HG02763 (cell line): ENCODE results near the gene LDLRAD4.

ENCODE experiments used
- ATAC-seq: cut with Tn5 transposase; IDR thresholded peaks from one replicate; pipeline ENCODE4 v1.9.1; 2021; ENCODE audit warnings: mild to moderate bottlenecking, moderate library complexity; ENCODE audit not compliant: unreplicated experiment

Gene LDLRAD4

DNA sequence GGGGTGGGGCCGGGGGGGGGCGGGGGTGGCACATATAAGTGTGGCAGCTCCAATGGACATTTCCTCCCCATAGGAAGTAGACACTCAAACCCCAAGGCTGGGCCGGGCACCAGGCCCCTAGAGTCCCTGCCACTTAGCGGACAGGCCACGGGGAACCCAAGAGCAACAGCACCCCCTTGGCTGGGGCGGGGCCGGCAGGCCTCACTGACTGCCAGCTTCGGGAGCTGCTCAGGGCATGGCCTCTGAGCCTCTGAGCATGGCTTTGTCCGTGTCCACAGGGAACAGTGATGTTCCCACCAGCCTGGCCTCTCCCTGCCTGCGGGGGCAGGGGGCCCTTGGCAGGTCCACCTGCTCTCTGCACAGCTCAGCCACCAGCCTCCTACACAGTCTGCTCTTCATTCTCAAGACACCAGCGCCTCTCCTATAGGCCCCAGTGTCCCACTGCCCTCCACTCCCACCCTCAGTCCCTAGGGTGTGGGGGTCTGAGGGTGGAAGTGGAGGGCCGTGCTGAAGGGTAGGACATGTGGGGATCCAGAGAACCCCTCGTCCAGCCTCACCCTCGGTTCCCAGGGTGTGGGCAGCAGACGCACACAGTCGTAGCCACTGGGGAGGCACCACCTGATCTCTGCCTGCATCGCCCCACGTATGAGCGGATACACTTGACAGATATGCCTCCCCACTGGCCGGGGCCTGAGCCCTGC, 401.1 kb downstream of the LDLRAD4 start:
- ATAC-seq: no peak

DNA sequence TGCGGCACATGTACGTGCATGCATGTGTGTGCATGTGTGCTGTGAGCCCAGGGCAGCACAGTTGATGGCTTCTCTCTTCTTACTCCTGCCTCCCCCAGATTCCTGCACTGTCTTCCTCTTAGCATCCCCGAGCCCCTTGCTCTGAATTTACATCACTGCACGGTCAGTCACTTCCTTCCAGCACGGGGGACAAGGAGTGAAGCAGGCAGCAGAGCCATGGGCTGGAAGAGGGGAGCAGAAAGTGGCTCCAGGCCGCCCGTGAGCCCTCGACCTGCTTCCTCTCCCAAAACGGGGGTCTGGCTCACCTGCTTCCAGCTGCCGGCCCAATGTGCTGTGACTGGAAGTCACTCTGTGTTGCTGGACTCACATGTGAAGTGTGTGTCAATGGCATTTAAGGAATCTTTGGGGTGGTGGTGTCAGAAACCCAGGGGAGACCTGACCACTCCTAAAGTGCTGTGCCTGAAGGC, 401.7 kb downstream of the LDLRAD4 start:
- ATAC-seq: no peak

DNA sequence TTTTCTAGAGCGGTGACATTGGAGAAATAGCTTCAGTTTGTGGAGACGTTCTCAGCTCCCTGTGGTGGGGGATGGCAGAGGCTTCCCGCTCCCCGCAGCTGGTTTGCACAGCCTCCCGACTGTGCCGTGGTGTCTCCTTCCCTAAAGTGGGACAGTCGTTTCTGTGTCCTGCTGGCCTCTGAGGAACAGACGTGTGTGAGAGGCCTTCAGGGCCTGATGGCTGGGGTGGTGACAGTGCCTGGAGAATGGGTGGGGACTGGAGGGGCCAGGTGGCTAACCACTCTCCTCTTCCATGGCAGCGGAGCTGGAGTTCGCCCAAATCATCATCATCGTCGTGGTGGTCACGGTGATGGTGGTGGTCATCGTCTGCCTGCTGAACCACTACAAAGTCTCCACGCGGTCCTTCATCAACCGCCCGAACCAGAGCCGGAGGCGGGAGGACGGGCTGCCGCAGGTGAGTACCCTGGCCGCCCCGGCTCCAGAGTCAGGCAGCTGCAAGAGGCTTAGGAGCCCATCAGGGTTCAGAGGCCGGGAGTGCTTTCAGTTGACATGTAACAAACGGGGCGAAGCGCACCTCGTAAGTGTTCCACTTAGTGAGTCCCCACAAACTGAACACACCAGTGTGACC, 402.4 kb downstream of the LDLRAD4 start:
- ATAC-seq: no peak

DNA sequence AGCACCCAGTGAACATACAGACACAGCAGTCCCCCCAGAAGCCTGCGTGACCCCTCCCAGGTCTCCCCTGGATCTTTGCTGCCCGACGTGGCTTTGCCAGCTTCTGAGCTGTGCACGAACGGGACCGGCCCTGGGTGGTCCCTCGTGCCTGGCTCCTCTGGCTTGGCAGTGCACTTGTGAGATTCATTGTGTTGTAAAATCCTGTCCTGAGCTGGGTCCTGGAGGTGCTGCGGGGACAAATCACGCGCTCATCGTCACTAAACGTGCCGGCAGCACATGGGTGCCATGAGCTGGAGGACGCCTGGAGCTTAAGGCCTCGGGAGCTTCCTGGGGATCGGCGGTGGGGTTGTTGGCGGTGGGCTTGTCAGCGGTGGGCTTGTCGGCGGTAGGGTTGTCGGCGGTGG, 402.9 kb downstream of the LDLRAD4 start:
- ATAC-seq: no peak

DNA sequence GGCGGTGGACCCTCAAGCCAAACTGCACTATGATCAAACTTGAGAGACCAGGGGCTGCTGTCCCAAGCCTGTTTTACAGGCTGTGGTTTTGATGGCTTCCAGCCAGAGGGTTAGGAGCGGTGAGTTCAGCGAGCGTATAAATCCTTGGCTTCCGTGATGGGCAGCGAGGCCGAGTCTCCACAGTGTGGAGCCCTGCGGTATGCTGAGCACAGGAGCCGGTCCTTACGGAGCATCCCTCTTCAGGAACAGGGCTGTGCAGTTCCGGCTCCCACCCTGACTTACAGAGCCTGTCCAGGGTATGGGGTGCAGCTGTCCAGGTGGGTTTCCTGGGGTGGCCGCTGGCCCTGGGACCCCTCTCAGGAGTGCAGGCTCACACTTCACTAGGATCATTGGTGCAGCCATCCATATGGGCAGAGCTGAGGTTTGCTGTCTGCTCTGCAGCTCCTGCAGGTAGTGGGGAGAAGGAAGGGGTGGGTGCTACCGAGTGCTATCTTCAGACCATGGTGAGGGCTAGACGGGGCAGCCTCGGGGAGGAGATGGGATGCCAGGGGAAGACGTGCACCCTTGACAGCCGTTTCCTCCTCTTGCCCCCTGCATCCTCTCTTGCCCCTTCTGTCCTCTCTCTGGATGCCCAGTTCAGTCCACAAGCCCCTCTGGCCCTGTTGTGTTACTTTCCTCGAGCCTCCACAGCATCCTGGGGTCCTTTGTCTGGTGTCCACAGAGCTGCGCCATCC, 403.5 kb downstream of the LDLRAD4 start:
- no peak for ATAC-seq

DNA sequence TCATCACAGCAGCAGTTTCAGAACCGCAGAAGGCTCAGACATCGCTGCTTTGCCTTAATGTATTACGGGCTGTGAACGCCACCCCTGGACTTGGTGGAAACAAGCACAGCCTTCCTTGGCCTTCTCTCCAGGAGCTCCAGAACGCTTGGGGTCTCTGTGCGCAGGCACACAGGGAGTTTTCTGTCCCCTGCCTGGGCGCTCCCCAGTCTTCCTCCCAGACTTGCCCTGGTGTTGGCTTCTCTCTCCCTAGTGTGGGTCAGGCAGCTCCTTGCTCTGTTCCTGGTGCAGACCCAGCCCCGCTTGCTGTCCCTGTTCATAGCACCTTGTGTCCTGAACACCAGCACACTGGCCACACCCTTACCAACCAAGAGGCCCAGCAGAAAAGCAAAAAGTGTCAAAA, 404.2 kb downstream of the LDLRAD4 start:
- ATAC-seq: no peak

DNA sequence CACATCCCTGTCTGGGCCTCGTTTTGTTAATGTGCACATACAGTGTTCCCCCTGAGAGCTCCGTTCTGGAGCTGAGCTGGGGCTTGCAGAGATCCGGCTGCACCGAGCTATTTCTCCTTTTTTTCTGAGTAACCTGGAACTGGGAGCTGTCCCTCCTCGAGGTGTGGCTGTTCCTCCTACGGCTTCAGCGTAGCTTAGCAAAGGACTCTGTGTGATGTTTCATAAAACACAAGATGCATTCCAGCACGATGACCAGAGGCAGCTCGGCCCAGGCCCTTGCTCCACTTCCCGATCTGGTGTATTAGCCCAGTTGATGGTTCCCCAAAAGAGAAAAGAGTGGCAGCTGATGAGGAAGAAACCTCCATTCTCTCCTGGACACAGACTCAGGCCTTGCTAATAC, 404.8 kb downstream of the LDLRAD4 start:
- no peak for ATAC-seq

DNA sequence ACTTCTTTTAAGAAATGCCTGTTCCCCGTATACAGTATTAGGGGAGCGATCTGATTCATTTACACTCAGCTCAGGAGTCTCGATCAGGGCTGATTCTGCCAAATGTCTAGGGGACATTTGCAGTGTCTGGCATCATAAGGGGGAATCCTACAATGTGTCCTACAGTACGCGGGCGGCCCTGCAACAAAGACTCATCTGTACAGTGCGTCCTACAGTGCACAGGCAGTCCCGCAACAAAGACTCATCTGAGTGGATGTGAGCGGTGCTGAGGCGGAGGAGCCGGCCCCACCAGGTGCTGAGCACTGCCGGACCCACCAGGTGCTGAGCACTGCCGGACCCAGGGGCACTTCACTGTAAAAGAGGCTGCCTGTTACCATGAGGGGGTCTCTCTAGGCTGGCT, 405.3 kb downstream of the LDLRAD4 start:
- no peak for ATAC-seq

DNA sequence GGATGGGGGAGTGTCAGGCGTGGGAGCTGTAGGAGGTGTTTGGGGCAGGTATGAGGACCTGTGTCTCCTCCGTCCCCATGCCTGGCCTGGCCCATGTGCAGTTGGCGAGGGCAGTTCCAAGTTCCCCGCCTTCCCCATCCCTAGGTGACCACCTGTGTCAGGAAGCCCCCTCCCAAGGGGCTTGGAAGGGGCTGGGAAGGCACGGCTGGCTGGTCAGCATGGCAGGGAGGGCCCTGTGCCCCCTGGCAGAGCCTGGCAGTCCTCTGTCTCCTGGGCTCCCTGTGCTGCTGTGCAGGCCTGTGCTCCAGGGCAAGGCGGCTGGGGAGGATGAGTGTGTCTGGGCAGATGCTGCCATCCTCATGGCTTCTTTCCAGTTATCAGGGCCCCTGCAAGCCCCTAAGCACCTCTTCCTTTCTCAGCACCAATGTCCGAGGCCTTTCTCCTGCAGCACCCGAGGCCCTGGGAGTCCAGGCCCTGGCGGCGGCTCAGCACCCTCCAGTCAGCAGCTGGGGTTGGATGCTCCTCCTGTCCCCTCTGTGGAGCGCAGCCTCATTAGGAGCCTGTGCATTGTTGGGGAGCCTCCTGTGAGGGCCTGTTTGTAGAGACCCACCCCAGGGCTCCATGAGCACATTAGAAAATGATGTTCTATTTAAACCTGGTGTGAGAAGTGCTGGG, 406.1 kb downstream of the LDLRAD4 start:
- no peak for ATAC-seq

DNA sequence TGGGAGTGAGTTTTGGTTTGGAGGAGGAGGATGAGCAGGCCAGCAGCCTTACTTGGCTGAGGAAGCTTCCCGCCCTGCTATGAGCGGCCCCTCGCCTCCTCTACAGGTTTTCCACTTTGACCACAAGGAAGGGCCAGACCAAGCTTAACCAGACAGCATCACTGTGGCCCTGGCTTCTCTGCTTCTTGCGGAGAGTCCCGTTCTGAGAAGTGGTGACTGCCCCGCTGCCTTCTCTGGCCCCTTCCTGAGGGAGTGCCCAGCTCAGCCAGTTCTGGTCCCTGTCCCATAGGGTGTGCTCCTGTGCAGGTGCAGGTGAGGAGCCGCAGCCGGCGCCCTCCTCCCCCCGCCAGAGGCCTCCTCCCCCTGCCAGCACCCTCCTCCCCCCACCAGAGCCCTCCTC, 406.8 kb downstream of the LDLRAD4 start:
- no peak for ATAC-seq

DNA sequence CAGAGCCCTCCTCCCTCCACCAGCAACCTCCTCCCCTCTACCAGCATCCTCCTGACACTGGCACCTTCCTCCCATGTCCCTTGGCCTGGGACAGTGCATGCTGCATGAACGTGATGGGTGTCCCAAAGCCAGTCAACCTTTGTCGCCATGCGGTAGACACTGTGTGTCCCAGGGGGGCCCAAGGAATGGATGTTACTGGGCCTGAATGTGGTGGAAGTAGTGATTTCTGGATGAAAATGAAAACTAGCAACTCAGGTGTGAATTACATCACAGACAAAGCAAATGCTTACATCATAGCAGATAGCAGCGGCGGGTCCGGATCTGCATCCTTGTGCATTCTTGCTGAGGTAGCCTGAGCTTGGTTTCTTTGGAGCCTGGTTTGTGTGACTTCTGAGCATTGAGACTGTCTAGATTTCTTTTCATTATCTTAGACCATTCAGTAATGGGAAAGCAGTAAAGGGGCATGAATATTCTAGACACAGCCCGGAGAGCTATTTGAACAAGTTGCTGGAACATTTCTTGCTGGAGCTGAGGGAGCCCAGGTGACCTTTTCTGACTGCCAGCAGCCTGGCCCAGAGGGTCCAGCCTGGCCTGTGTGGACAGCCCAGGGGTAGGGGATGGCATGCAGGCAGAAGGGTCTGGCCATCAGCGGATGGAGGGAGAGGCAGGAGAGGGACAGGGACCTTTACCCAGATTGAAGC, 407.4 kb downstream of the LDLRAD4 start:
- no peak for ATAC-seq

DNA sequence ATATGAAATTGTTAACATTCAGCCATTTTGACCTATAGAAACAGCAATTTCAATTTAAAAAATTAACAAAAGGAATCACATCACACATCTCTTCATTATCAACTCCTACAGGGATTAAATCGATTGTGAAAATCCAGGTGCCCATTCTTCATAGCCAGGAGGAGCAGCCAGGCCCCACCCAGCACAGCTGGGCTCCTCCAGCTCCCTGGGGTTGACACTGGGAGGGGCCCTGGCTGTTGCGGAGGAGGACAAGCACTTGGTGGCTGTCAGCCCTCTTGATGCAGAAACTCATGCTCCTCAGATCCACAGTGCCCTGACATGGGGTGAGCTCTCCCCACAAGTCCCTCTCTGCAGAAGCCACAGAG, 408.0 kb downstream of the LDLRAD4 start:
- no peak for ATAC-seq

DNA sequence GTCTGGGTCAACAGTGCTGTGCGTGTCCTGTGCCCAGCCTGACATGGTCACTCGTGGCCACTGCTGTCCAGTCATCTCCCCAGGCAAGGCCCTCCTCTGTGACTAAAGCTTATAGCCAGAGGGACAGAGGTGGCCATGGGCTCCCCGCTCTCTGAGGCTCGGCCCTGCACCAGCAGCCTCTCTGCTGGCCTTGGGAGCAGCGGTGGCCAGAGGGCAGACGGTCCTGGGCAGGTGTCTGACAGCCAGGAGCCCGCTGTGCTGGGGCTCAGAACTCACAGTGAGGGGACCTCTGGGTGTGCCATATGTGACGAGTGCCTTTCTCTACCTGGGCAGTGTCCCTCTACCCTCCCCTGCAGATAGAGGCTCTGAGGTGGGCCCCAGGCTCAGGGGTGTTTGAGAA, 409.1 kb downstream of the LDLRAD4 start:
- ATAC-seq: no peak

DNA sequence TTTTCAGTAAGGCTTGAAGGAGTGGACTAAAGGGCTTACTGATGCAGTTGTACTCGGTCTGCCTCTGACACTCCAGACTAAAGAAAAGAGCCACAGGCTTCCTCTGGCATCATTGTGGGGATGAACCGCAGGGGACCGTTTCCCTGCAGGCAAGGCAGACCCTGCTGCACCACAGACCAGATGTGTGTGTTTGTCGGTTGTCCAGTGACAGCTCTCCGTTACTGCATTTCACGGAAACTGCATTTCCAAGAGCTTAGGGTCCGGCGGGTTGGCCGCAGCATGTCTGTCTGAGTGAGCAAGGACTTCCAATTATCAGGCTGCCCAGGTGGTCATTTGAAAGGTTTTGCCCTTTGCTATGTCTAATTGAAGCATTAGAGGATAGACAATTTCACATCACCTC, 409.7 kb downstream of the LDLRAD4 start:
- ATAC-seq: no peak

DNA sequence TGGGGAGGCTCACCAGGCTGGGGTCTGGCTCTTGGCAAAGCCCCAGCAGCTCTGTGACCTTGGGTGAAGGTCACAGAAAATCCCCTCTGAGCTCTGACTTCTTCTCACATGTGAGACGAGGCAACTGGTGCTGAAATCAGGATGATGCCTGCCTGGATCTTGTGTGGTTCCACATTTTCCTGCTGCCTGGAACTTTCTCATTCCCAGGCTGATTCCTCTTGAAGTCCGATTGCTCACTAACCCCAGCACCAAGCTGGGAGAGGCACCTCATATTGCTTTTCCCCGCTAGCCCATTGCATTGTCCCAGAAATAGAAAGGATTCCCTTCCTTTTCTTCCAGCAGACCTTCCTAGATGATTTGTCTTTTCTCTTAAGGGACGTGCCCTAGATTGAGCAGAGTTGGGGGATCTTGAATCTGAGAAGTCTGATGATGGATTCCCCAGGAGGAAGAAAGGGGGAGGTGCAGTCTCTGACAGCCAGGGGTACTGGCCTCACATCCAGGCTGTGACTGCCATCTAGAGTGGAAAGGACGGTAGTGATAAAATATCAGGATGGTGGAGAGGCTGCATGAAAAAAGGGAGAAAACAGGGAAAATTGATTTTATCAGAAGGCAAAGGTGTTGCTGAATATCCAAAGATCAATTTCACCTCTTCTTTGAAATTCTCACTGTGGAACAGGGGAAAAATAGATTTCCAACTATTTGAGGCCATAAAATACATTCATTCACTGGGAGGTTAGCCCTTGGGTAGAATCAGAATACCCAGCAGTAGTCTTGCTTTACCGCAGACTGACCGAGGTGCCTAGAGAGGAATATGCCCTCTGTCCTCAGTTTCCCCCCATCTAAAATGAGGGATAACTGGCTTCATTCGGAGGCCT, 411.5 kb downstream of the LDLRAD4 start:
- peak; percentile 61 for ATAC-seq

DNA sequence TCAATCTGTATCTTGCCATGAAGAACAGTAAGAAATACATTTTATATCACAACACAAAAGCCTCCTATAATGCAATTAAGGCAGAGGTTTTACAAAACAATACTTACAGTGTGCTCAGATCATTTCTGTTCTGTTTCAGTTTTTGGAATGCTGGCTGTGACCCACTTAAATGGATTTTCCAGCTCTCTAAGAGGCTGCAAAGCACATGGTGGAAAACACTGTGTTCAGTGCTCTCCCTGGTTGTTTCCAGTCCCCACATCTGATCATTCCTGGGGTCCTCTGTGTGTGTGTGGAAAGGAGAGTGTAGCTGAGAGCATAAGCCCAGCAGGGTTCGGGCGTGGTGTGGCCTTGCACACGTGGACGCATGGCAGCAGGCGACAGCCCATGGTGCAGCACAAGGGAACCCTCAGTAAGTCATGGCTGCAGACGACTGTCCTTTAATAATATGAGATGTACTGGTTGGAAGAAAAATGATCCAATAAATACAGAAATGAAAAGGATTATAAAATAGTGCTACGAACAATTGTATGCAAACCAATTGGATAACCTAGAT, 412.2 kb downstream of the LDLRAD4 start:
- ATAC-seq: no peak

DNA sequence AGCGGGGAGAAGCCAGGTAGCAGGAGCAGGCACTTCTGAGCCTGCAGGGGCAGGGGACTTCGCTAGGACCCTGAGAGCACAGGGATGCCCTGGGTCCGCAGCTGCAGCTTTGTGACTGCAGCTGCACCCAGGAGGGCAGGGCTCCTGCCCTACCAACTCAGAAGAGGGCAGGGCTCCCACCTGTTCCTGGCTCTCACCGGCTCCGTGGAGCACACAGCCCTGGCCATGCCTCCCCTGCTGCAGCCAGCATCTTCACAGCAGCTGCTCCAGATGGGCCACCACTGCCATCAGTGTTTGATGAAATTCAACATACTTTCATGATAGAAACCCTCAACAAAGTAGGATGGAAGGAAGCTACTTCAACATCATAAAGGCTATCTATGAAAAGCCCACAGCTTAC, 415.1 kb downstream of the LDLRAD4 start:
- no peak for ATAC-seq

DNA sequence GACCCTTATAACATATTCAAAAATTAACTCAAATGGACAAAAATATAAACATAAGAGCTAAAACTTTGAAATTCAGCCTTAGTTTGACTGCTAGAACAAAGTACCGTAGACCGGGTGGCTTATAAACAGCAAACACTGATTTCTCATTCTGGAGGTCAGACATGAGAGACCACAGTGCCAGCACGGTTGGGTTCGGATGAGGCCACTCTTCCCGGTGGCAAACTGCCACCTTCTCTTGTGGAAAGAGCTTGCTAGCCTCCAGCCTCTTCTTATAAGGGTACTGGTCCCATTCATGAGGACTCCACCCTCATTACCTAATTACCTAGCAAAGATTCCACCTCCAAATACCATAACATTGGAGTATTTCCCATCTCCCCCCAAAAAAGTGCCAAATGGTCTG, 416.5 kb downstream of the LDLRAD4 start:
- ATAC-seq: no peak

DNA sequence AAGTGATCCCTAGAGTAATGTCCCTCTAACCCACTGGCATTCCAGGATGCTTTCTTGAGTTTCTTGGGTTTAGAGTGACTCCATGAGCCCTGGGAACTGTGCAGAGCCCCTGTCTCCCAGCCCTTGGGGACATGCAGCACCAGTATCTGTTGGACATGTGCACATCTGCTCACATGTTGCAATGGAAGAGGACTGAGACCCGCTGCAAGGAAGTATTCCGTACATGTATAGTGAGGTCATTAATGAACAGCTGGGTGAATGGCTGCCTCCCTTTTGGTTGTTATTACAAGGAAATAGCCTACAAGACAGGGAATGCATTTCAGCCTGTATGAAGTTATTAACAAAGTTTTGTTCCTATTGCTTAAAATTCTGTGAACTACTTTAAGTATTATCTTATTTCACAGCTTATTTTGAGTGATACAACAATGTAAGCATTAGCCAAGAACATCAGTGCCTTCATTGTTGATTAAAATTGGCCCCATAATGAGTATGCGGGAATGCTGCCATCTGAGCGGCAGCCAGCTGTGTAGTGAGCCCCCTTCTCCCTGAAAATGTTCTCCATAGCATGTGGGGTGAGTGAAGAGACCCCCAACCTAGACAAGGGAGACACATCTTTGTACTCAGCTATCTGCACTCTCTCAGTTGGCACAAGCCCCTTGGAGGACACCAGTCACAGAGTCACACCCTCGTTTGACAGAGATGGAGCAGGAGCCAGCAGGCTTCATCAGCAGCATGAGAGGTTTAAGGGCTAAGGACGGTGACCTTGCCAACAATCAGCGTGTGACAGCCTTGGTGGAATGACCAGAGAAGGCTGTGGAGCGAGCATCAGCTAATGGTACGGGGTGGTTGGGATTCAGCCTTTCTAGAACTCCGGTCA, 420.4 kb downstream of the LDLRAD4 start:
- ATAC-seq: no peak
